ENCODE measurements around the gene GIMAP8. TPM values are rescaled to one million over a fixed set of nuclear protein-coding genes. Genes with fewer than 3 reads are reported as not detected.

GIMAP8 gene
- total RNA-seq, result 74.8 and 102 TPM in 2 replicates

GRCh38 chr7:150450491-150451001, at the start of gene GIMAP8:
Gene GIMAP8, plus strand, starts transcription at chr7:150450630. Its CDS starts 16,069 bp downstream, at chr7:150466699.

GRCh38 chr7:150514748-150515222, 64.4 kb downstream of the GIMAP8 start, which contains the start of gene GIMAP7:
Gene GIMAP7, plus strand, starts transcription at chr7:150514872. Its CDS starts 5,103 bp downstream, at chr7:150519975.

Other genes starting within 250 kb of the GIMAP8 start
- gene LRRC61, start 127.3 kb upstream of the GIMAP8 start, total RNA-seq, result 0.16 and 3.1 TPM in 2 replicates
- gene ACTR3C, start 127.1 kb upstream of the GIMAP8 start, total RNA-seq, result 0.16 and 5.4 TPM in 2 replicates
- 0.19 TPM in 1 of 2 replicates, not detected in the other for gene RARRES2, start 109.0 kb upstream of the GIMAP8 start, total RNA-seq
- 43.5 and 74.2 TPM in 2 replicates for gene REPIN1, start 81.8 kb upstream of the GIMAP8 start, total RNA-seq
- 7.0 and 7.8 TPM in 2 replicates for gene ZNF775, start 71.3 kb upstream of the GIMAP8 start, total RNA-seq
- 41.2 and 88.9 TPM in 2 replicates for gene GIMAP7, start 64.2 kb downstream of the GIMAP8 start, total RNA-seq
- gene GIMAP4, start 116.8 kb downstream of the GIMAP8 start, total RNA-seq, result 131 and 293 TPM in 2 replicates
- gene GIMAP6, start 181.8 kb downstream of the GIMAP8 start, total RNA-seq, result 136 and 201 TPM in 2 replicates
- gene GIMAP2, start 235.1 kb downstream of the GIMAP8 start, total RNA-seq, result 43.5 and 77.4 TPM in 2 replicates

Data from bladder microvascular endothelial cell (primary cell).